Mucosa of stomach (tissue), 1 donor: Measurements from ENCODE around the gene CLIC1.

Experiments used
- H3K27me3 ChIP-seq: one replicate; pipeline ENCODE4 v1.7.0; 2013; ENCODE audit warnings: mild to moderate bottlenecking, low read length; ENCODE audit not compliant: control insufficient read depth, insufficient read depth
- H3K36me3 ChIP-seq: one replicate; pipeline ENCODE4 v1.7.0; 2013; ENCODE audit warnings: low read length; ENCODE audit not compliant: control insufficient read depth, insufficient read depth
- H3K4me1 ChIP-seq: one replicate; pipeline ENCODE4 v1.7.0; 2013; ENCODE audit warnings: mild to moderate bottlenecking, low read length; ENCODE audit not compliant: control insufficient read depth, insufficient read depth
- H3K4me3 ChIP-seq: one replicate; pipeline ENCODE4 v1.7.0; 2013; ENCODE audit warnings: low read length
- H3K9ac ChIP-seq: one replicate; pipeline ENCODE4 v1.7.0; 2013; ENCODE audit warnings: mild to moderate bottlenecking, low read length, moderate library complexity
- H3K9me3 ChIP-seq: one replicate; pipeline ENCODE4 v1.7.0; 2013; ENCODE audit warnings: mild to moderate bottlenecking, low read length, moderate library complexity; ENCODE audit not compliant: control insufficient read depth
- donor health status: Pancreatic carcinoma.

Gene CLIC1

DNA sequence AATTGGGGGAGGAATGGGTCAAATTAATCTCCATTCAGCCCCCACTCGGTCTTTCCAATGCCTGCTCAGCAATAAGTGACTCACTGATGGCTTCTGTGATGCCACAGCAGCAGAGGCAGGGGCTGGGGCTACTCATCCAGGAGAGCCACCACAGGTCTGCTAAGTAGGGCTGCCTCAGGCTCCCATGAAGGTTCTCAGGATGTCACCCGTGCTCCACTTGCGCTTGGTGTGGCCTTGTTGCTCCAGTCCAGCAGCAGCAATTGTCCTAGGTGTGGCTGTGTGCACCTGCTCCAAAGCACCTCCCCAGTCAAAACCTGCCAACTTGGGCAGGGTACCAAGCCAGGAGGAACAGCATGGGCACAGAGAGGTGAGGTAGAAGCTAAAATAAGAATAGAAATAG lies 14.2 kb downstream of the CLIC1 start:
- Histone ChIP-seq H3K27me3 (no peaks in the 10 kb centered on the region), H3K4me3 (no peak overlapping the region), H3K9ac (no peak overlapping the region), H3K36me3 (peaks cover 3% of the 10 kb centered on the region), H3K9me3 (no peaks in the 10 kb centered on the region), H3K4me1 (peaks cover 40% of the 10 kb centered on the region)

DNA sequence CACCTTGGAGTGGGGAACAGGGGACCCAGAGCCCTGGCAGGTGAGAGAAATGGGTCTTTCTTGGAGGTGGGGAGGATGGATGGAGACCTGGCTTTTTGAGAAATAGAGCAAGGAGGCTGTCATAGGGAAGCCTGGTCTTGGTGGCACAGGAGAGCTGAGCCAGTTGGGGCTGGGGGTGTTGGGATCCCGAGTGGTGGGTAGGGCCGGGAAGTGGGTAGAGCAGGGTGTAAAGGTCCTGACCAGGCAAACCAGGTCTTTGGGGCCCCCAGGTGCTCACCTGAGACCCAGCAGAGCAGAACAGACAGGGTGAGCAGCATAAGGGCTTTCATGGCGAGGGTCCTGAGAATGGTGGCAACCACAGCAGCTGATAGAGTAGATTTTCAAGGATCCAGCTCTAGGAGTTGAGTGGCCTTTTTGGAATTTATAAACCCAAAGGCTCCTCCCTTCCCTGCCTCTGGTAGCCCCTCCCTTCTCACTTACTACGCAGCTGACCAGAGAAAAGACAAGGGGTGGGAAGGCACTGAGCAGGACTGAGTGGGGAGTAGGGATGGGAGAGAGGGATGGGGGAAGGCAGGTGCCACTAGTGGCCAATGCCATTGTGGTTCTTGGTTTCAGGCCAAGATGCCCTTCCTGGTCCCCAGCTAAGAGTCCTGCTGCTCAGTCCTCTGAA lies 14.8 kb downstream of the CLIC1 start, which contains the start of gene LY6G6C:
LY6G6C (minus strand) TSS at position 396 of the 670 bp plus-strand sequence; CDS start at position 329, 67 bp downstream.
- peaks cover 35% of the 10 kb centered on the region for H3K4me1 ChIP-seq
- no peak within 1 kb of the TSS for H3K4me3 ChIP-seq
- H3K9me3 ChIP-seq: no peaks in the 10 kb centered on the region
- H3K36me3 ChIP-seq: no peaks in the 10 kb centered on the region
- no peaks in the 10 kb centered on the region for H3K27me3 ChIP-seq
- no peak within 1 kb of the TSS for H3K9ac ChIP-seq

DNA sequence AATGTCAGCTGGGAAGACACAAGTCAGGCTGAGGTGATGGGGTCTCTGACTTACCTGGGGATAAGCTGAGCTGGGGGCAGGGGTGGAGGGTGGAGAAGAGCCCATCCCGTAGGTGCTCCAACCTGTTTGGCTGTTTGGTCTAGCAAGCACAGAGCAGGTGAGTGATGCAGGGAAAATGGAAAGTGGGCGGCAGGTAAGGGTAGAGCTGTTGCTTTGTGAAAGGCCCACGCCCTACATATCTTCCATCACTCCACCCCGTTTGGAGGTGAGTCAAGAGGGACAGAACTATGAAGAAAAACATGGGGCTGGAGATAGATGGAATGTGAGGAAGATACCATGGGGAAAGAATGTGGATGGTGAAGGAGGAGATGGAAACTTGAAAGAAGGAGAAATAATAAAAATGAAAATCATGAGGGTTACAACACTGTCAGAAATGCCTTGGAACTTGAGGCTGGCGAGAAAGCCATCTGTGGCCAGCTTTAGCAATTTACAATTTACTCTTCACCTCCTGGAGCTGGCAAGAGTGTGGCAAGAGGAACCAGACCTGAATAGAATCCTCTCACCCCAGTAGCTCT lies 16.0 kb downstream of the CLIC1 start:
- no peaks in the 10 kb centered on the region for H3K36me3 ChIP-seq

DNA sequence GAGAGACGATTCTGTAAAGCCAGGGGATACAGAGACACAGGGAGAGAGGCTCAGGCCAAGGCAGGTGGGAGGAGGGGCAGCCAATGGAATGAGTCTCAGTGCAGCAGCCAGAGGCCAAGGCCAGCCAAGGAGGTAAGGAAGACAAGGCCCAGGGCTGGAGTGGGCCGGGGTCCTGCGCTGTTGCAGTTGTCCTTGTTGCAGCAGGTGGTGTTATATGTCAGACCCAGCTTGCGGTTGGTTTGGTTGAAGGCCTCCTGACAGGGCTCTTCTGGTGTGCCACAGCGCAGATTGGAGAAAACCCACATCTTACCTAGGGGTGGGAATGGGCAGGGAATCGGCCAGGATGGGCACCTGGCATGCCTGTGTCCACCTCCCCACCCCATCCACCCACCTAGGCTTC lies 17.3 kb downstream of the CLIC1 start:
- Histone ChIP-seq H3K27me3 (no peaks in the 10 kb centered on the region), H3K4me1 (peaks cover 40% of the 10 kb centered on the region), H3K4me3 (no peak overlapping the region), H3K9ac (no peak overlapping the region), H3K9me3 (no peaks in the 10 kb centered on the region), H3K36me3 (no peaks in the 10 kb centered on the region)

More for the DNA sequence above, 16.0 kb downstream of the CLIC1 start:
- Histone ChIP-seq H3K27me3 (no peaks in the 10 kb centered on the region), H3K9ac (no peak overlapping the region), H3K4me3 (no peak overlapping the region), H3K4me1 (peaks cover 35% of the 10 kb centered on the region), H3K9me3 (no peaks in the 10 kb centered on the region)

DNA sequence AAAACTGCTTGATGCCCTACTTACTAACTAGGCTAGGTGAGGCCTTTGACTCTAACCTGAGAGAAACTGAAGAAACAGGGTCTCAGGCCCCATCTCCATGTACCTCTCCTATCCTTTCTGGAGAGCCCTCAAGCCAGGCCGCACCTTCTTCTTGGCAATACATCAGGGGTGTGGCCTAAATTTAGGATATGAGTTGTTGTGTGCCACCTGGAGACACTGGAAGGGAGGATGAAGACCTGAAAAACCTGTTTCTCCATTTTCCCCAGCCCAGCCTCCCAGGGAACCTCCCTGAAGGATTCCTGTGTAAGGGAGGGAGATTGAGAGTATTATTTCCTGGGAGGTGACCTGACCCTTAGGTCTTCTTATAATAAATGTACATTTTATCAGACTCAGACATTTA lies 18.1 kb downstream of the CLIC1 start:
- Histone ChIP-seq H3K4me3 (no peak overlapping the region), H3K27me3 (no peaks in the 10 kb centered on the region), H3K36me3 (no peaks in the 10 kb centered on the region), H3K9ac (no peak overlapping the region), H3K4me1 (peaks cover 42% of the 10 kb centered on the region), H3K9me3 (no peaks in the 10 kb centered on the region)

DNA sequence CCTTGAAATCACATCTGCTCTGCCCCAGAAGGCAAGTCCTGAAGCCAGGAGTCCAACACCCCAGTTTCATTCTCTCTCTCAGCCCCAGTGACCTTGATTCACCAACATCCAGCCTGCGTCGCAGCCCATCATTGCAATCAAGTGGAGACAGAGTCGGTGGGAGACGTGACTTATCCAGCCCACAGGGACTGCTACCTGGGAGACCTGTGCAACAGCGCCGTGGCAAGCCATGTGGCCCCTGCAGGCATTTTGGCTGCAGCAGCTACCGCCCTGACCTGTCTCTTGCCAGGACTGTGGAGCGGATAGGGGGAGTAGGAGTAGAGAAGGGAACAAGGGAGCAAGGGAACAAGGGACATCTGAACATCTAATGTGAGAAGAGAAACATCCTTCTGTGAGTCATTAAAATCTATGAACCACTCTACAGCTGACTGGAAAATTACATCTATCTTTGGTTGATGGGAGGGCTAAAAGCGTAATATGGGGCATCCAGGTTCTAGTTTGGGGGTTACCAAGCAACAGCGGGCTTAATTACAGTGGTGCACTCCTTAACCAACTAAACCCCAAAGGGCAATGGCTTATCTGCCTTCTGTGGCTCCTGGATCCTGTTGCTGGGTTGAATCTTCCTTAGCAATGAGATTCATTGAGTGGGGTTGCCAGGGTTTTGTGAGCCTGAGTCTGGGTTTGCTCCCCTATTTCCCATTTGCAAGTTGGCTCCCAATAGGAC lies 18.7 kb downstream of the CLIC1 start:
- Histone ChIP-seq H3K27me3 (no peaks in the 10 kb centered on the region), H3K4me3 (no peak overlapping the region), H3K4me1 (peaks cover 42% of the 10 kb centered on the region), H3K36me3 (no peaks in the 10 kb centered on the region), H3K9me3 (no peaks in the 10 kb centered on the region), H3K9ac (no peak overlapping the region)

DNA sequence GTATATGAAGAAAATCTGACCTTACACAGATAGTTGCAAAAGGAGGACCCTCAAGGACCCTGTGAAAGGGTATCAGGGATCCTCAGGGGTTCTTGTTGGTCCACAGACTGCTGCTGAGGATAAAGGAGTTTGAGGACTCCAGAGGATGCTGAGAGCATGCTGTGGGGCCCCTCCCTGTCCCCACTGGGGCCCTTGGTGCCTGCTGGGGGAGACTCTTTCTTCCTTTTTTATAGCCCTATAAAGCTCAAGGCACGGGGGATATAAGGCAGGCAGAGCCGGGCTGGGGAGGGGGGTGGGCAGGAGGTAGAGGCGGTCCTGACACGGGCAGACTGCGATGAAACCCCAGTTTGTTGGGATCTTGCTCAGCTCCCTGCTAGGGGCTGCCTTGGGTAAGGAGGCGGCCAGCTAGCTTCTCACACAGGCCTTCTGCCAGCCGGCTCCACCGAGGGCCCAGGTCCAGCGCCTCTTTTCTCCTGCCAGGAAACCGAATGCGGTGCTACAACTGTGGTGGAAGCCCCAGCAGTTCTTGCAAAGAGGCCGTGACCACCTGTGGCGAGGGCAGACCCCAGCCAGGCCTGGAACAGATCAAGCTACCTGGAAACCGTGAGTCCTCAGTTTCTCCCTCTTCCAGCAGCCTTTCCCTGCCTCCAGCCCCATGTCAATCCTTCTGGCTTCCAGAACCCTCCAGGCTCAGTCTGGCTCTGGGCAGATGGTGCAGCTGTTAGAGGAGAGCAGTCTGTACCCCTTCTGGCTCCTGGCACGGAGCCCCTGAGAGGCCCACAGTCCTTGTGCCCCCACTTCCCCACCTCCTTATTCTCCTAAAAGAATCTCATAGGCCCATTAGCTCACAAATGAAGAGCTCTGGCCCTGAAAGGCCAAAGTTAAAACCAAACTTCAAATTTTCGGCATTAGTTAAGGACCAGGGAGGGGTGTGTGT lies 21.0 kb downstream of the CLIC1 start, which contains the start of gene LY6G6D:
LY6G6D (plus strand) TSS at position 327 of the 937 bp plus-strand sequence; CDS start at position 335, 8 bp downstream.
- H3K9me3 ChIP-seq: no peaks in the 10 kb centered on the region
- H3K36me3 ChIP-seq: no peaks in the 10 kb centered on the region
- no peaks in the 10 kb centered on the region for H3K27me3 ChIP-seq
- peak within 1 kb of the TSS; percentile 24 for H3K9ac ChIP-seq
- no peak within 1 kb of the TSS for H3K4me3 ChIP-seq
- peaks cover 52% of the 10 kb centered on the region for H3K4me1 ChIP-seq

DNA sequence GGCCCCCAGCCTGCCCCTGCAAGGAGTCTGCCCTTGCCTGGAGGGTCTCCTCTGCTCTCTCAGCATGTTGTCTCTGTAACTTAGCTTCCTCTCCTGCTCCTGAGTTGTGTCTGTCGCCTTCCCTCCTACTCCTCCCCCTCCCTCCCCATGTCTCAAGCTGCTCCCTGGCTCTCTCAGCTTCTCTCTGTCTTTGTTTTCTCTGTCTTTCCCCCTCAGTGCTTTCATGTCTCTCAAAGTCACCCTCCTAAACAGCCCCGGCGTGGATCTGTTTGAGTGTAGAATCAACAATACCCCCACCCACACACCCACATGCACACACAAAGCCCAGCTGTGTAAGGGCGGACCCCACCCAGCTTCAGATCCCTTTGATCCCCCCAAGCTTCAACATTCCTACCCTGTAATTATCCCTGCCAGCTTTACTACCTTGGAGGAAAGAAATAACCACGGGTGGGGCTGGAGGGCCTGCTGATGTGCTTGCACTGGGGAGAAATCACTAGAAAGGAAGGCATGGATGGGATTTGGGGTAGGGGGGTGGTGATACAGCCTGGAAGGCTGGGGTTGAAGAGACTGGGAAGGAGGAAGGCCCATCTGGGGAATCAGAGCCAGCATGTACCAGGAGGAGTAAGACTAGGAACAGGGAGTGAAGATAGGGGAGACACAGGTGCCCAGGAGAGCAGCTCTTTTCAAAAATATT lies 22.2 kb downstream of the CLIC1 start:
- H3K4me1 ChIP-seq: peaks cover 45% of the 10 kb centered on the region
- no peaks in the 10 kb centered on the region for H3K27me3 ChIP-seq
- no peaks in the 10 kb centered on the region for H3K36me3 ChIP-seq
- H3K9me3 ChIP-seq: no peaks in the 10 kb centered on the region
- H3K9ac ChIP-seq: peak overlapping the region; percentile 24
- no peak overlapping the region for H3K4me3 ChIP-seq

DNA sequence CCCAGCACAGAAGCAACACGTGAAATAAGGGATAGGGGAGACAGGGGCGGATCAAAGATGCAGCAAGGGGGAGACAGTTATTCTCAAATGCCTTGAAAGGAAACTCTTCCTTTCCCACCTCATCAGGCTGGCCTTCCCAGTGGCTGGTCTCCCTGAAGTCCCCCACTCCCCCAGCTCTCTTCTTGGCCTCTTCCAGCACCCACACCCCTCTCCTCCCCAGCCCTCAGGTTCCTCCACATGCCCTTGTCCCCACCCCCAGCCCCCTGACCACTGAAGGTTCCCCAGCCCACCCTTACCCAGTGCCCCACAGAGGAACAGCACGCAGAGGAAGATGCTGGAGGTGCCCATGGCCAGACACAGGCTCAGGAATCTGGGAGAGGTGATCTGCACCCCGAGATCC lies 22.9 kb downstream of the CLIC1 start:
- Histone ChIP-seq H3K9me3 (no peaks in the 10 kb centered on the region), H3K9ac (no peak overlapping the region), H3K4me3 (no peak overlapping the region), H3K36me3 (no peaks in the 10 kb centered on the region), H3K27me3 (no peaks in the 10 kb centered on the region), H3K4me1 (peaks cover 38% of the 10 kb centered on the region)

DNA sequence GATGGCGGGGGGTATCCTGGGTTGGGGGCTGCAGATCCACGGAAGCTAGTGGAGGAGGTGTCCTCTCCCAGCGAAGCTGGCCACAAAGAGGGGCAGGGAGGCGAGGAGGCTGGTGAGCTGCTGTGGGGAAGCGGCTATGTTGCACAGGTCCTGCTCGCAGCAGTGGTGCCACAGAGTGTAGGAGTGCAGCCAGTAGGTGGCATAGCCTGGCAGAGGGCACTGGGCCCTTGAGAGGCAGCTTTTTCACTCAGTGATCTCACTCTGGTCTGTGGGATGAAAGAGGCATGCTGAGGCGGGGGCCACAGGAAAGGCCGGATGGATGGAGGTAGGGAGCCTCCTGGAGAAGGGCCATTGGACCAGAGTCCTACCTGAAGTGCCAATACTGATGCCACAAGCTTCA lies 24.0 kb downstream of the CLIC1 start:
- no peak overlapping the region for H3K9ac ChIP-seq
- no peaks in the 10 kb centered on the region for H3K27me3 ChIP-seq
- peaks cover 27% of the 10 kb centered on the region for H3K4me1 ChIP-seq
- H3K36me3 ChIP-seq: no peaks in the 10 kb centered on the region
- no peak overlapping the region for H3K4me3 ChIP-seq
- no peaks in the 10 kb centered on the region for H3K9me3 ChIP-seq

DNA sequence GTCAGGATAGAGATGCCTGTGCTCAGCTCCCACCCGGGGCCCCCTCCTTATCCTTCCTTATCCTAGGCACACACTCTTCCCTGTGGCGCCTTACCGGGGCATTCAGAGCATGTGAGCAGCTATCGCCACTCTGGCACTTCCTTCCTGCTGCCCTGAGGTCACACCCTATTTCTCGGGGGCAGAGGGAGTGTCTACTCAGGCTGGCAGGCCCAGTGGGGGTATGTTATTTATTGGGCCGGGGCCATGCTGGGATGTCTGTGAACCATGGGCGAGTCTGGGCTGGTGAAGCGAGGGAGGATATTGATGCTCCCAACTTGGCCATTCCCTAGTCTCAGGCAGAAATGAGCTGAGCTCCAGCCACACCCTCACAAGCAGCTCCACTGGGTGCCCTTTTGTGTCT lies 25.1 kb downstream of the CLIC1 start:
- Histone ChIP-seq H3K9ac (no peak overlapping the region), H3K9me3 (no peaks in the 10 kb centered on the region), H3K36me3 (no peaks in the 10 kb centered on the region), H3K27me3 (no peaks in the 10 kb centered on the region), H3K4me3 (no peak overlapping the region), H3K4me1 (peaks cover 26% of the 10 kb centered on the region)
